ENCODE data around the gene CDKAL1.

CDKAL1 gene

GRCh38 chr6:20708367-20709124 lies 174.3 kb downstream of the CDKAL1 start:
- Histone ChIP-seq H3K4me3 (ENCODE audit: low read length) (no peak overlapping the region), H3K4me1 (ENCODE audit: low read length) (no peaks in the 10 kb centered on the region), H3K36me3 (replicated peaks; ENCODE audit: low read depth, low read length) (no peaks in the 10 kb centered on the region), H3K27ac (ENCODE audit: low read length) (no peak overlapping the region), H3K9ac (ENCODE audit: low read length) (no peak overlapping the region), H3K79me2 (ENCODE audit: low read length) (no peaks in the 10 kb centered on the region), H4K20me1 (ENCODE audit: insufficient read depth, low read length) (no peaks in the 10 kb centered on the region), H3K4me2 (ENCODE audit: low read length) (no peak overlapping the region), H2AFZ (ENCODE audit: low read depth, low read length) (no peak overlapping the region), H3K27me3 (ENCODE audit: low read depth, low read length) (no peaks in the 10 kb centered on the region), H3K9me3 (ENCODE audit: insufficient read depth, low read length) (no peaks in the 10 kb centered on the region)
- TF ChIP-seq EZH2phosphoT487 (IDR thresholded peaks at IDR 0.05; ENCODE audit: low read depth): no peak
- TF ChIP-seq, protein P1, sequence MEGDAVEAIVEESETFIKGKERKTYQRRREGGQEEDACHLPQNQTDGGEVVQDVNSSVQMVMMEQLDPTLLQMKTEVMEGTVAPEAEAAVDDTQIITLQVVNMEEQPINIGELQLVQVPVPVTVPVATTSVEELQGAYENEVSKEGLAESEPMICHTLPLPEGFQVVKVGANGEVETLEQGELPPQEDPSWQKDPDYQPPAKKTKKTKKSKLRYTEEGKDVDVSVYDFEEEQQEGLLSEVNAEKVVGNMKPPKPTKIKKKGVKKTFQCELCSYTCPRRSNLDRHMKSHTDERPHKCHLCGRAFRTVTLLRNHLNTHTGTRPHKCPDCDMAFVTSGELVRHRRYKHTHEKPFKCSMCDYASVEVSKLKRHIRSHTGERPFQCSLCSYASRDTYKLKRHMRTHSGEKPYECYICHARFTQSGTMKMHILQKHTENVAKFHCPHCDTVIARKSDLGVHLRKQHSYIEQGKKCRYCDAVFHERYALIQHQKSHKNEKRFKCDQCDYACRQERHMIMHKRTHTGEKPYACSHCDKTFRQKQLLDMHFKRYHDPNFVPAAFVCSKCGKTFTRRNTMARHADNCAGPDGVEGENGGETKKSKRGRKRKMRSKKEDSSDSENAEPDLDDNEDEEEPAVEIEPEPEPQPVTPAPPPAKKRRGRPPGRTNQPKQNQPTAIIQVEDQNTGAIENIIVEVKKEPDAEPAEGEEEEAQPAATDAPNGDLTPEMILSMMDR (IDR thresholded peaks at IDR 0.05; ENCODE audit: low read depth, low read length): no peak

DNA sequence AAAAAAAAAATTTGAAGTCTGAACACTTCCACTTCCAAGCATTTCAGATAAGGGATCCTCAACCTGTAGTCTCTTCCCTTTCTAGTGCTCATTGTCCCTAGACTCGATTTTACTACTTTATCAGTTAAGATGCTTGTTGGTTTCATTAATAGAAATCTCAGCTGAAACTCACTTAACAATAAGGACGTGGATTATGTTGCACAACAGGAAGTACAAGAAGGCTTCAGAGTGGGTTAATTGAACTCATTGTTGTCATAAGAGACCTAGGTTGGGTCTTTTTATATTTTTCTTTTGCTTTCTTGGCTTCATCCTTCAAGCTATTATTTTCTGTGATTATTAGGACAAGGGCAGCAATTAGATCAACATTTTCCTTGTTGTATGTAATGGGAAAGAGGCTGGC lies 175.2 kb downstream of the CDKAL1 start:
- no peak overlapping the region for H2AFZ ChIP-seq (ENCODE audit: low read depth, low read length)
- H3K4me3 ChIP-seq (ENCODE audit: low read length): no peak overlapping the region
- H3K27me3 ChIP-seq (ENCODE audit: low read depth, low read length): no peaks in the 10 kb centered on the region
- H3K9ac ChIP-seq (ENCODE audit: low read length): no peak overlapping the region
- no peak for TF ChIP-seq EZH2phosphoT487 (IDR thresholded peaks at IDR 0.05; ENCODE audit: low read depth)
- TF ChIP-seq, protein P1 (IDR thresholded peaks at IDR 0.05; ENCODE audit: low read depth, low read length): no peak
- H3K9me3 ChIP-seq (ENCODE audit: insufficient read depth, low read length): no peaks in the 10 kb centered on the region
- no peak overlapping the region for H3K4me2 ChIP-seq (ENCODE audit: low read length)
- no peaks in the 10 kb centered on the region for H3K79me2 ChIP-seq (ENCODE audit: low read length)
- H4K20me1 ChIP-seq (ENCODE audit: insufficient read depth, low read length): no peaks in the 10 kb centered on the region
- no peaks in the 10 kb centered on the region for H3K36me3 ChIP-seq (replicated peaks; ENCODE audit: low read depth, low read length)
- H3K4me1 ChIP-seq (ENCODE audit: low read length): no peaks in the 10 kb centered on the region
- H3K27ac ChIP-seq (ENCODE audit: low read length): no peak overlapping the region

DNA sequence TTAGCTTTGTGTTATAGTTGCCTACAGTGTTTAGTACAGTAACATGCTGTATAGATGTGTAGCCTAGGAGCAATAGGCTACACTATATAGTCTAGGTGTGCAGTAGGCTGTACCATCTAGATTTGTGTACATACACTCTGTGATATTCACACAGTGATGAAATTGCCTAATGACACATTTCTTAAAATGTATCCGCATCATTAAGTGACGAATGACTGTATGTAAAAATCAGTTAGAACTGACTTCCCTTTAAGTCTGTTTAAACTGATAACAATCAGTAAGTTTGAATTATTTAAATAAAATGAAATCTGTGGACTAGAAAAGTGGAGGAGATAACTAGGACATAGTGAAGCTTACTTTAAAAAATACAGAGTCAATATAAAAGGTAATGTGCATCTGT lies 176.1 kb downstream of the CDKAL1 start:
- no peaks in the 10 kb centered on the region for H3K4me1 ChIP-seq (ENCODE audit: low read length)

DNA sequence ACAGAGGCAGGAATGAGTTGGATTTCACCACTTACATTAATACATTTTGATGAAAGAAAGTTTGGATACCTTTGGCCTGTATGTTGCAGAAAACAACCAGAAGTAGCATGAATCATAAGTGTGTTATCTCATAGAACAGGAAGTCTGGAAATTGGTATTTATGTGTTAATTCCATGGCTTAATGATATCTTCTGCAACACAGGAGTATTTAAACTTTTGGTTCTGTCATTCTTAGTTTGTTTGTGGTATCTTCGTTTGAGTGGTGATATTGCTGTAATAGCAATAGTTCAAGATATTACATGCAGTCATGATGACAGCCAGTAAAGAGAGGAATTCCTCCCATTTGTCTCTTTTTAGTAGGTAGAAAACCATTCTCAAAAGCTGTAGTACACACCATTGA lies 177.3 kb downstream of the CDKAL1 start:
- no peaks in the 10 kb centered on the region for H3K9me3 ChIP-seq (ENCODE audit: insufficient read depth, low read length)
- no peak overlapping the region for H3K4me3 ChIP-seq (ENCODE audit: low read length)
- H2AFZ ChIP-seq (ENCODE audit: low read depth, low read length): no peak overlapping the region
- no peak for TF ChIP-seq EZH2phosphoT487 (IDR thresholded peaks at IDR 0.05; ENCODE audit: low read depth)
- TF ChIP-seq, protein P1 (IDR thresholded peaks at IDR 0.05; ENCODE audit: low read depth, low read length): no peak
- H3K9ac ChIP-seq (ENCODE audit: low read length): no peak overlapping the region
- H3K79me2 ChIP-seq (ENCODE audit: low read length): no peaks in the 10 kb centered on the region
- H3K27me3 ChIP-seq (ENCODE audit: low read depth, low read length): no peaks in the 10 kb centered on the region
- H3K4me1 ChIP-seq (ENCODE audit: low read length): peaks cover under 1% of the 10 kb centered on the region
- H3K27ac ChIP-seq (ENCODE audit: low read length): no peak overlapping the region
- H3K36me3 ChIP-seq (replicated peaks; ENCODE audit: low read depth, low read length): no peaks in the 10 kb centered on the region
- H4K20me1 ChIP-seq (ENCODE audit: insufficient read depth, low read length): no peaks in the 10 kb centered on the region
- H3K4me2 ChIP-seq (ENCODE audit: low read length): no peak overlapping the region

More for the DNA sequence above, 176.1 kb downstream of the CDKAL1 start:
- H3K36me3 ChIP-seq (replicated peaks; ENCODE audit: low read depth, low read length): no peaks in the 10 kb centered on the region
- no peaks in the 10 kb centered on the region for H4K20me1 ChIP-seq (ENCODE audit: insufficient read depth, low read length)
- no peak overlapping the region for H3K9ac ChIP-seq (ENCODE audit: low read length)
- H3K4me3 ChIP-seq (ENCODE audit: low read length): no peak overlapping the region
- H3K27me3 ChIP-seq (ENCODE audit: low read depth, low read length): no peaks in the 10 kb centered on the region
- H3K9me3 ChIP-seq (ENCODE audit: insufficient read depth, low read length): no peaks in the 10 kb centered on the region
- H3K79me2 ChIP-seq (ENCODE audit: low read length): no peaks in the 10 kb centered on the region
- no peak for TF ChIP-seq EZH2phosphoT487 (IDR thresholded peaks at IDR 0.05; ENCODE audit: low read depth)
- TF ChIP-seq, protein P1 (IDR thresholded peaks at IDR 0.05; ENCODE audit: low read depth, low read length): no peak
- H3K4me2 ChIP-seq (ENCODE audit: low read length): no peak overlapping the region
- H2AFZ ChIP-seq (ENCODE audit: low read depth, low read length): no peak overlapping the region
- no peak overlapping the region for H3K27ac ChIP-seq (ENCODE audit: low read length)
